Stimulated activated naive CD8-positive, alpha-beta T cell treated with anti-CD3 and anti-CD28 coated beads, Interleukin-15, Interleukin-2, amounts not matched to agents 100 U/mL and 50 U/mL, for 24 hours (primary cell): ENCODE data around the gene ALOX5AP.
A peak's percentile ranks its signal among the peaks of the same experiment; 100 is the strongest.

Source experiments
- ATAC-seq: fragments of 150-1000 bp; cut with Tn5 transposase; one replicate; pipeline ENCODE4 v1.10.0; 2021
- DNase-seq: peaks from one replicate; pipeline ENCODE4 v3.0.0; 2021

ALOX5AP gene

DNA sequence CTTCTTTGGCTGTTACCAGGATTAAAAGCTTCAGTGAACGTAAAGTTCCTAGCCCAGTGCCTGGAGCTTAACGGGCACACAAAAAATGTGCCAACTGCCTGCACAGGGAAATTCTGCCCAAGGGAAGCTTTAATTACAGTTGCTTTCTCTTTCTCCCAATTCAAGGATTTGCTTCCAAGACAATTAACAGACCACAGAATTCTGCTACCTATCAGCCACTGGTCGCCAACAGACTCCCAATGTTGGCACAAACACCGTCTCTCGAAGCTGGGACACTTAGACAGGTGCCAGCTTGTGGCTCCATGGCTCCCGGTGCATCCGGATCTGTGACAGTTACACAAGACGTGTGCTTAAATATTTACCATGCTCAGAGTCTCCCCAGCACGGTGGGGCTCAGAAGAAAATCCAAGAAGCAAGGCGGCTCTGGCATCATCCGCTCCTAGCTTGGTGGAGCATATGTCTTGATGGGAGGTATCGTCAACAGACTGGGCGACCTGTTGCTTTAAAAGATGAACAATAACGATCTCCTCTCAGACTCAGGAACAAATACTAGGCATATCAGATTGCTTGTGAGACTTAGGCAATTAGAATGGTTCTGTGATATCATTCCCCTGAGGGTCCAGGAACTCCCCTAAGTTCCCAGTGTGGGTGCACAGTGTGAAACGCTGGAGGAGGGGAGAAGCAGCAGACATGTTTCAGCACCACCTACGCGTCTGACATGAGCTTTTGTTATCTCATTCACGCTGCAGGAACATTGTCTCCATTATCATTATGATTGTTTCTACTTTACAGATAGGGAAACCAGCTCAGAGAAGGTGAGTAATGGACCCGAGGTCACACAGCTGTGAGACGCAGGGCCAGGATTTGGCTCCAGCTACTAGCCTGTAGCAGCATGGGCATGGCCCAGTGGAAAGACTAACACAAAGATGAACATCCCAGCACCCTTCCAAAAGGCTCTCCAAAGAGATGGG is 61.6 kb downstream of the ALOX5AP start:
- ATAC-seq (peak; percentile 76), DNase-seq (peak; percentile 39)

- DNase-seq = no peak
- no peak for ATAC-seq
Observed at GRCh38 chr13:30797847-30798535, 62.6 kb downstream of the ALOX5AP start.

DNA sequence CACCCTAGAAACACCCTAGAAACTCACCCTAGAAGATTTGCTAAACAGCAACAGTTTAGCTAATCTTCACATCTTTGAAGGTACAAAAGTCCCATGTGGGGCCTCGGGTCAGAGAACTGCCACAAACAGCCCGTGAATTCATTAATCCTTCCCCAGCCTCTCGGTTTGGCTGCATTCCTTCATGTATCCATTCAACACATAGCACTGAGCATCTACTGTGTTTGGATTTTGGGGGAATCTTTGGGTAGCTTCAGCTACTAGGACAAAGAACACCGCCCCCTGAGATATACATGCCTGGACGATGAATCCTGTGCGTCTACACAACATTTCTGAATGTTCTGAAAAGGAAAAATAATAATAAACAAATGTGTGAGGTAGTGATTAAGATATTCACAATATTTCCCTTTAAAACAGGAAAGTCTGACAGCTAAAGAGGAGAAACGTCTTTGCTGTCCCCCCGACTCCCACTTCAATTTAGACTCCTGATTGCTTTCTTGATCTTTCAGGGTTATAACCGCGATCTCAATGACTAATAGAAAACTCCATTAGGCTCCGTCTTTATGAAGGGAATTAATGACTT is 63.5 kb downstream of the ALOX5AP start:
- DNase-seq = no peak
- ATAC-seq = no peak

GRCh38 chr13:30799356-30799824 is 64.0 kb downstream of the ALOX5AP start:
- no peak for DNase-seq
- ATAC-seq = no peak

GRCh38 chr13:30800107-30800506 is 64.8 kb downstream of the ALOX5AP start:
- no peak for ATAC-seq
- no peak for DNase-seq

DNA sequence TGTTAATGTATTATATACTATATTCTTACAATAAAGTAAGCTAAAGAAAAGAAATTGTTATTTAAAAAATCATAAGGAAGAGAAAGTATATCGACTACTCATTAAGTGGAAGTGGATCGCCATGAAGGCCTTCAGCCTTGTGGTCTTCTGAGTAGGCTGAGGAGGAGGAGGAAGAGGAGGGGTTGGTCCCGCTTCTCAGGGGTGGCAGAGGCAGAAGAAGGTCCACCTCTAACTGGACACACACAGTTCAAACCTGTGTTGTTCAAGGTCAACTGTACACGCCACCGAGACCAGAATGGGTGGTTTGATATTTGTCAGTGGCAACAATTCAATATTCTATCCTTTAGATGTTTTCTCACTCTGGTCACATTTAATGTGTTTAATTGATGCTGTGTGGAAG is 67.2 kb downstream of the ALOX5AP start:
- no peak for DNase-seq
- no peak for ATAC-seq

DNA sequence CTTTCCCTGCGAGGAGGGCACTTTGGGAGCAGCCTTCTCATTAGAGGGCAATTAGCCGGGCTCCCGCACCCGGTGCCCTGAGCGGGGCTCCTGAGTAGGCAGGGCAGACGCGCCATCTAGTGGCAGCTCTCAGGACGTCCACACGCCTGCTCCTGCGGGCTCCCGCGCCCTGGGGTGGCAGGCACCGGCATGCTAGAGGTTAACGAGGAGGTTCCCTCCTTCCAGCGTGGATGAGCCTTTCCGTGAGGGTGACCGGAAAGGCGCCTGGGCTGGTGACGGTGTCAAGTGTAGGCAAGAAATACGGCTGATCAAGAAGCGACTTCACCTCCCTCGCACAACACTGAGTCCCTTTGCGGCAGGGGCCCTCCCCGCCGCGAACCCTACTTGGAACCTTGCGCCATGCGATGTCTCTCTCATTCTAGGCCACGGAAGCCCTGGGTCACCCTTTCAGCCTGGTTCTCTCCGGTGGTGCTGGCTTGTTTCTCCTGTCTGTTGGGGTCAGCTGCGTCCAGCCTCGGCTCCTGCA is 67.7 kb downstream of the ALOX5AP start:
- peak; percentile 99 for ATAC-seq
- DNase-seq = peak; percentile 90

DNA sequence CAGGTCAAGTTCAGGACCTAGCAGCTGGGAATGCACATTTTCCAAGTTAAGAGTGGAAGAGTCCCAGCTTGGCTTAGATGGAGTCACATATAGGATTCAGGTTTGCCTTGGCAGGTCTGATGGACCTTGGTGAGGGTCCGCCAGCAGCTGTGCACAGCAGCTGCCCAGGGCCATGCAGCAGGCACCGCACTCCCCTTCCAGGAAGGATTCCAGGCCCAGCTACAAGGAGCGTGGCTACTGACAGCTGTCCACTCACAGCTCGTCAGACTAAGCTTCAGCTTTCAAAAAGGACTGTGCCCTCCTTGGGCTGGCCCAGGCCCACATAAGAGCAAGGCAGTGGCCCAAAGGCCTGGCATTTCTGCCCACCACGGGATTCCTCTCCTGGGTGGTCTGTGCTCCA is 68.4 kb downstream of the ALOX5AP start:
- DNase-seq (no peak), ATAC-seq (no peak)

GRCh38 chr13:30804474-30804873 is 69.1 kb downstream of the ALOX5AP start:
- ATAC-seq (no peak), DNase-seq (no peak)

DNA sequence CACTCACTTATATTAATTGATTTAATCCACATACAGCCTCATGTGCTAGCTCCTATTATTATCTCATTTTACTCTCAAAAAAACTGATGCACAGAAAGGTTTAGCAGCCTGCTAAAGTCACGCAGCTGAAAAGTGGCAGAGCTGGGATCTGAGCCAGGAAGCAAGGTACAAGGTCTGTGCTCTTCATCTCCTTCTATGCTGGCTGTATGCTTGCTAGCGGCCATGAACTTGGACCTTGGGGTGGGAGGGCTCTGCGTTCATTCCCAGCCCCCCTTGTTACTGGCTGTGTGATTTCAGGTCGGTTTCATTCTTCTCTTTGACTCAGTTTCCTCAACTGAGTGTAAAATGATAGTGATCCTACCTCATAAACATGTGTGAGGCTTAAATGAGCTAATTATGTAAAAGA is 69.8 kb downstream of the ALOX5AP start:
- ATAC-seq (no peak), DNase-seq (no peak)

GRCh38 chr13:30805603-30806011 is 70.3 kb downstream of the ALOX5AP start:
- no peak for DNase-seq
- no peak for ATAC-seq

GRCh38 chr13:30806784-30807183 is 71.4 kb downstream of the ALOX5AP start:
- DNase-seq (no peak), ATAC-seq (no peak)

DNA sequence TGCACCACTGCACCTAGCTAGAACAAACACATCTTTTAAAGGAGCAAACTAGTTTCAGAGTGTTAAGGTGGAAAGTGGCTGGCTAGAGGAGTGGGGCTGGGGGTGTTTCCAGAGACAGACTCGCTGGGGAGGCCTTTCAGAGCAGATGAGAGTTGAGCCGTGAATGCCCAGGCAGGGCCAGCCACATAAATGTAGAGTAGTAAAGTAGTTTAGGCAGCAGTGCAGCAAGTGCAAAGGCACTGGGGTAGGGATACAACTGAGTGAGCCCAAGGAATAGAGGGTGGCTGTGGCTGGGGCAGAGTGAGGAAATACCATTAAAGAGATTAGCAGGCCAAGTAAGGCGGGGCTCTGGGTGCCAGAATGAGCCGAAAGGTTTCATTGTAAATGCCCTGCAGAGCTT is 72.0 kb downstream of the ALOX5AP start:
- DNase-seq = no peak
- ATAC-seq = no peak

DNA sequence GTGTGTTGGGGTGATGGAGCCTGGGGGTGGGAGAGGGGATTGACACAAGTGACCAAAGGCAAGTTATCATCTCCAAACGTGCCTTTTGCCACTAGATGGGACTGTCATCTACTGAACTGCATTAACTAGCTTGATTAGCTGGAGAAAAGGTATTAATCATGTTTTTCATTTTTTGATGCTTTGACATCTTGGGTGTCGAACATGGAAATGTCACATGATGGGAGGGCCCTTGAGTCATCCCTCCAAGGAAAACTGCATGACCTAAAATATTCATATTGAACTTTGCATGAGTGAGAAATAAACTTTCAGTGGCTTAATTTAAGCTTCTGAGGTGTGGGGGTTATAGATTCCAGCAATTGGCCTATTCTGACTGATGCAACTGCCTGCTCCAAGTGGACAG is 73.3 kb downstream of the ALOX5AP start:
- ATAC-seq (peak; percentile 51), DNase-seq (no peak)

DNA sequence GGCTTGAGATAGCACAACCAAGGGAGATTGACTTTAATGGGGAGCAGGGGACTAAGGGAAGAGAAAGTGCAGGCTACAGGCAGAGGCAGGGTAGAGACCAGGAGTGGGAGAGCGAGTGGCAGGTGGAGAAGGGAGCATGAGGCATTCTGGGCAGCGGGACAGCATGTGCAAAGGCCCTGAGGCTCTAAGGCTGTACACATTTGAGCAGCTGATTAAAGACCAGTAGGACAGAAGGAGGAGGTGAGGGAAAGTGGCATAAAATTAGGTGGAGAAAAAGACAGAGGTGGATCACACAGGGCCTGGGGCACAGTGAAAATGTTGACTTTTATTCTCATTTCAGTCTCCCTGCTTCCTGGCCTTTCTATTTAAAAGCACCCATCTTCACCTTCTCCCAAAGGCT is 74.4 kb downstream of the ALOX5AP start:
- no peak for ATAC-seq
- DNase-seq = no peak

DNA sequence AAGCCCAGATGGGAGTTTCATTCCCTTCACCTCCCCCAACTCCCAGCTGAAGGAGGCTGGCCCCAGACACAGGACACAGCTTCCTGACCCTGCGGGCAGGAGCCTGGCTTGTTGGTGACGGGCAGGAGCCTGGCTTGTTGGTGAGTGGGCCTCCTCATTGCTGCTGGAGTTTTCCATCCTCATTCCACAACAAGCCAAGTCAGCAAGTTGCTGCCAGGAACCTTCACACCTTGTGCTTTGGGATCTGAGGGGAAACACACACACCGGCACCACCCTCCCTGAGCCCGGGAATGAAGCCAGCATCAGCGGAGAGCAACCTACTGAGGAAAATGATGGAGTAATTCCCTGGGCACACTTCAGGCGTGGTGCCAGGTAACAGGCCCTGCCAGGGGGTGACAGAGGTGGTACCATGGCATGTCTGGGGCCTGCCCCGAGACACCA is 74.9 kb downstream of the ALOX5AP start:
- ATAC-seq = no peak

DNA sequence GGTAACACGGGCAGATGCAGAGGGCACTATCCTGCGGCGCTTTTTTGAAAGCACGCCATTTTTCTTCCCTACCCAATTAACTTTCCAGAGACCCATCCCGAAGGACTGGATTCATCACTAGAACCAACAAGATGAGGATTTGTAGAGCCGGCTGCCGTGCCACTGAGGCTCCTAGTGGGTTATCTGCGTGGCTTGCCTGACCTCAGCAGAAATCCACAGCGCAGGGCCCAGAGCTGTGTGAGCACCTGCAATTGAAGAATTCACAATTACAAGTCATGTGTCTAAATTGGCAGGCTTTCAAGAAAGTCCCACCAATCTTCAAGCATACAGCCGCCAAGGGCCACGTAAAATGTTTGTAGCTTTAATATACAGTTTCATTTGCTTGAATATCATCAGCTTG is 75.5 kb downstream of the ALOX5AP start:
- ATAC-seq (no peak), DNase-seq (no peak)

More for the DNA sequence above, 74.9 kb downstream of the ALOX5AP start:
- DNase-seq = no peak
